ENCODE measurements around the gene ADK. TPM values are rescaled to one million over a fixed set of nuclear protein-coding genes. Genes with fewer than 3 reads are reported as not detected.

Gene ADK
- total RNA-seq, 1 donor from 2014 or later = 53.7 TPM

DNA sequence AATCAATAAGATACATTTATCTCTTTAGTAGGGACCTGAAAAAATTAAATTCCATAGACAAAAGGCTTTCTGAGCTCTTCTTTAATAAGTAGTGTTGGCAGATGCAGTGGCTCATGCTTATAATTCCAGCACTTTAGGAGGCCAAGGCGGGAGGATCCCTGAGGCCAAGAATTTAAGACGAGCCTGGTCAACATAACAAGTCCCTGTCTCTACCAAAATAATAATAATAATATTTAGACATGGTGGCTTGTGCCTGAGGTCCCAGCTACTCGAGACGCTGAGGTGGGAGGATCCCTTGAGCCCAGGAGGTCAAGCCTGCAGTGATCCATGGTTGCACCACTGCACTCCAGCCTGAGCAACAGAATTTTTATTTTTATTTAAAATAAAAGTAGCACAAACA lies 280.8 kb downstream of the ADK start:
- TF ChIP-seq, protein P1, sequence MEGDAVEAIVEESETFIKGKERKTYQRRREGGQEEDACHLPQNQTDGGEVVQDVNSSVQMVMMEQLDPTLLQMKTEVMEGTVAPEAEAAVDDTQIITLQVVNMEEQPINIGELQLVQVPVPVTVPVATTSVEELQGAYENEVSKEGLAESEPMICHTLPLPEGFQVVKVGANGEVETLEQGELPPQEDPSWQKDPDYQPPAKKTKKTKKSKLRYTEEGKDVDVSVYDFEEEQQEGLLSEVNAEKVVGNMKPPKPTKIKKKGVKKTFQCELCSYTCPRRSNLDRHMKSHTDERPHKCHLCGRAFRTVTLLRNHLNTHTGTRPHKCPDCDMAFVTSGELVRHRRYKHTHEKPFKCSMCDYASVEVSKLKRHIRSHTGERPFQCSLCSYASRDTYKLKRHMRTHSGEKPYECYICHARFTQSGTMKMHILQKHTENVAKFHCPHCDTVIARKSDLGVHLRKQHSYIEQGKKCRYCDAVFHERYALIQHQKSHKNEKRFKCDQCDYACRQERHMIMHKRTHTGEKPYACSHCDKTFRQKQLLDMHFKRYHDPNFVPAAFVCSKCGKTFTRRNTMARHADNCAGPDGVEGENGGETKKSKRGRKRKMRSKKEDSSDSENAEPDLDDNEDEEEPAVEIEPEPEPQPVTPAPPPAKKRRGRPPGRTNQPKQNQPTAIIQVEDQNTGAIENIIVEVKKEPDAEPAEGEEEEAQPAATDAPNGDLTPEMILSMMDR (IDR thresholded peaks at IDR 0.05; ENCODE audit: insufficient read depth, low read length, severe bottlenecking) = no peak
- DNase-seq (ENCODE audit: low read depth) (no peak), FAIRE-seq (no peak)
- no peak overlapping the region for H3K4me3 ChIP-seq (ENCODE audit: low read depth, low read length)
- no peaks in the 10 kb centered on the region for H3K36me3 ChIP-seq (ENCODE audit: control insufficient read depth, insufficient read depth, low read length)
- no peaks in the 10 kb centered on the region for H3K27me3 ChIP-seq (ENCODE audit: control insufficient read depth, insufficient read depth, low read length)

DNA sequence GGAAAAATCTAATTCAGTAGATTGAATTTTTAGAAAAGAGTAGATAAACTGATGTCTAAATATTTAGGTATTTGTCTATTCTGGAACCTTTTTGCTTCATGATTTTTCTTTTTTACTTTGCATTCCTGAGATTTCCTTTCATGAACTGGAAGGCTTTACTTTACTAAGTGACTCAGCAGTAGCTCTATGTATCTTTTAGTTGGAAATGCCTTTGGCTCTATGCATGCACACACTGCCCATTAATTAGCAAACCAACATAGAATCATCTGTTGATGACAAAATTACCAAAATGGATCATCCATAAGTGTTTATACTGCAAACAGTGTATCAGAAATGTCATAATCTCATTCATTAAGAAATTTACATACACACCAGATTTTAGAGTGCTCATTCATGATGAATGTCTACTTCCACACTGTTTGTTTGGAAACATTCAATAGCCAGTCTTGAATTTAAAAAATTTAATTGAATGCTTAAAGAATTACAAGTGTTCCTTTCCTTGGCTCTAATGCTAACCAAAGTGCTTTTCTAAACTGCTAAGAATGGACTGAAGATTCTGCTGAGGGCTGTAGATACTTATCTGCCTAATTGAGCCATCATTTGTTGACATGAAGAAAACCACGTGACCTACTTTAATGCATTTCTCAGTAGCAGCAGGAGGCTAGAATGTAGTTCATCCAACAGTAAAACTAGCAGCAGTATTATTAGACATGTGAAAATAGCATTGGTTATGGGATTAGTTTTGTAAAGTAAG lies 282.0 kb downstream of the ADK start:
- Histone ChIP-seq H3K36me3 (ENCODE audit: control insufficient read depth, insufficient read depth, low read length) (no peaks in the 10 kb centered on the region), H3K4me3 (ENCODE audit: low read depth, low read length) (no peak overlapping the region), H3K27me3 (ENCODE audit: control insufficient read depth, insufficient read depth, low read length) (no peaks in the 10 kb centered on the region)
- DNase-seq (ENCODE audit: low read depth) (peak; percentile 17), FAIRE-seq (no peak)
- TF ChIP-seq, protein P1 (IDR thresholded peaks at IDR 0.05; ENCODE audit: insufficient read depth, low read length, severe bottlenecking) = no peak

DNA sequence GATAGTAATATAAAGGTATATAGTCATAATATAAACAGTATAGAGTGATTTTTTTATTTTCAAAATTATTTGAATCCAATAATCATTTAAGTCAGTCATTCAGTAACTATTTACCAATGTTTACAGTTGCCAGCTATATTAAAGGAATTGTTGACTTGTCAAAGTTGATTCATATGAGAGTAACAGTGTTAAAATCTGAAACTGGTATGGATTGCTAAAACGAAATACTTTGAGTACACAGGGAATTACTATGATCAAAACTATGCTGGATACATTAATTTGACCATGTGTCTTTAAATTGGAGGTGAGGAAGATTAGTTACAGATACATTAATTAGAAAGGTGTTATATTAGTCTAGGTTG lies 282.6 kb downstream of the ADK start:
- TF ChIP-seq, protein P1 (IDR thresholded peaks at IDR 0.05; ENCODE audit: insufficient read depth, low read length, severe bottlenecking) = no peak
- FAIRE-seq (no peak), DNase-seq (ENCODE audit: low read depth) (no peak)

DNA sequence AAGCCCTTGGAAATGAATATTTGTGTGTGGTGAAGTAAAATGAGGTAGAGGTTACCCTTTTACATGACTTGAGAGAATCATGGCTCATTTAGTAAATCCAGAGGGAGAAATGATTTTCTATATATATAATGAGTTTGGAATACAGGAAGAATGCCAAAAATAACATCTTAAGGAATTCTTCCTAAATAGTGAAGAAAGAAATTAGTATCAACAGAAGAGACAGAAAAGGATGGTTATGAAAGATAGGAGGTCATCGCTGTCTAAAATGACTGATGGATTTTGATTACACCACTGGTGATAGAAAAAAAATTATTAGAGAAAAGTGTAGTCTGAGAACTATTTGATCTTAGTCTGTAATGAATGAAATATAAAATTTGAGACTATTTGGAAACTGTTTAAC lies 283.0 kb downstream of the ADK start:
- Histone ChIP-seq H3K4me3 (ENCODE audit: low read depth, low read length) (no peak overlapping the region), H3K36me3 (ENCODE audit: control insufficient read depth, insufficient read depth, low read length) (no peaks in the 10 kb centered on the region), H3K27me3 (ENCODE audit: control insufficient read depth, insufficient read depth, low read length) (no peaks in the 10 kb centered on the region)
- FAIRE-seq (no peak), DNase-seq (ENCODE audit: low read depth) (no peak)
- TF ChIP-seq, protein P1 (IDR thresholded peaks at IDR 0.05; ENCODE audit: insufficient read depth, low read length, severe bottlenecking) = no peak

More for the DNA sequence above, 282.6 kb downstream of the ADK start:
- H3K27me3 ChIP-seq (ENCODE audit: control insufficient read depth, insufficient read depth, low read length) = no peaks in the 10 kb centered on the region
- no peak overlapping the region for H3K4me3 ChIP-seq (ENCODE audit: low read depth, low read length)
- H3K36me3 ChIP-seq (ENCODE audit: control insufficient read depth, insufficient read depth, low read length) = no peaks in the 10 kb centered on the region

DNA sequence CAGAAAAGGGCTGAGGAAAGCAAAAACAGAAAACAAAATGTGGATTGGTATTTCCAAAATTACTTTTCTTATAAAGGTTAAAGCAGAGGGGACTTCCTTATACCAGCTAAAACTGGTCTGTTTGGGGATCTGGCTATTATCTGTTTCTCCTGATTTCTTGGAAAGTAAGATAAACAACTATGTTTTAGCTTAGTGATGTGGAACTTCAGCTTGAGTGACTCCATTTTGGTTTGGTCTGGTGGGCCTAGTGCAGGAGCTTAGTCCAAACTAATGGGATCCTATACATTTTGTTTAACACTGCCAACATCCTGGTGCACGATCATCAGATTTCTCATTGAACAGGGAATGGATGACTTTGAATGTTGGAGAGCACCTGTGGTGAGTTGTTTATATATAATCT lies 283.5 kb downstream of the ADK start:
- Histone ChIP-seq H3K27me3 (ENCODE audit: control insufficient read depth, insufficient read depth, low read length) (no peaks in the 10 kb centered on the region), H3K4me3 (ENCODE audit: low read depth, low read length) (no peak overlapping the region), H3K36me3 (ENCODE audit: control insufficient read depth, insufficient read depth, low read length) (no peaks in the 10 kb centered on the region)
- DNase-seq (ENCODE audit: low read depth) = no peak
- no peak for FAIRE-seq
- TF ChIP-seq, protein P1 (IDR thresholded peaks at IDR 0.05; ENCODE audit: insufficient read depth, low read length, severe bottlenecking) = no peak

Data from bronchial epithelial cell (primary cell).